T-helper 2 cell treated with Interferon-gamma antibody and Interleukin-4, amounts not matched to agents 5 μg/mL and 100 μg/mL, for 36 hours (primary cell): Measurements from ENCODE around the gene BRPF3.
A peak's percentile ranks its signal among the peaks of the same experiment; 100 is the strongest.

Source experiments
- DNase-seq: peaks from one replicate; pipeline ENCODE4 v3.0.0; 2021; ENCODE audit warnings: low spot score
- H3K27ac Mint-ChIP-seq: one replicate; pipeline ENCODE4 v1.8.0; 2021; ENCODE audit warnings: mild to moderate bottlenecking, mixed read lengths
- H3K27me3 Mint-ChIP-seq: one replicate; pipeline ENCODE4 v1.8.0; 2021; ENCODE audit warnings: low read depth, mixed read lengths
- H3K36me3 Mint-ChIP-seq: one replicate; pipeline ENCODE4 v1.8.0; 2021; ENCODE audit warnings: low read depth, mixed read lengths
- H3K4me1 Mint-ChIP-seq: one replicate; pipeline ENCODE4 v1.8.0; 2021; ENCODE audit warnings: low read depth, mixed read lengths
- H3K4me3 Mint-ChIP-seq: one replicate; pipeline ENCODE4 v1.8.0; 2022; ENCODE audit warnings: mild to moderate bottlenecking, moderate library complexity, mixed read lengths
- H3K9me3 Mint-ChIP-seq: one replicate; pipeline ENCODE4 v1.8.0; 2021; ENCODE audit warnings: mixed read lengths

BRPF3 gene

GRCh38 chr6:36196113-36196879 lies at the start of gene BRPF3:
BRPF3 (plus strand) TSS chr6:36196744; CDS start chr6:36200323, 3,579 bp downstream.
- Mint-ChIP-seq H3K27me3 (peaks cover 3% of the 10 kb centered on the region), H3K4me3 (peak within 1 kb of the TSS; percentile 93), H3K9me3 (no peaks in the 10 kb centered on the region), H3K4me1 (peaks cover 26% of the 10 kb centered on the region), H3K36me3 (peaks cover 20% of the 10 kb centered on the region), H3K27ac (peak within 1 kb of the TSS; percentile 89)
- DNase-seq, result peak; percentile 77

DNA sequence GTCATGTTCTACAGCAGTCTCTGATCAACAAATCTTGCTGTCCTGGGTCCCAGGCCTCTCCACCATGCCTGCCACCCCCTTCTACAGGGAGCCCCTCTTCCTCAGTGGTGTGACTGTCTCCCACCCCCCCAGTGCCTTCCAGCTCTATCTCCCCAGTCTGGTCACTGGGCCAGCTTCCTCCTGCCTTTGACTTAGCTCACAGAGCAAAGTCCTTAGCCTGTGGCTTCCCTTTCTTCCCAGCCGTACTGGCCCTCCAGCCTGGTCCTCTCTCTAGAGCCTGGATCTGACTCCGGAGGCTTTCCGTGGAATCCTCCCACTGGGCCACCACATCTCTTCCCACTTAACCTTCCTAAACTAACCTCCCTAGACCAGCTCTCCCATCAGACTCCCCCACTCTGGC lies 49.2 kb upstream of the BRPF3 start:
- H3K4me1 Mint-ChIP-seq, result peaks cover 22% of the 10 kb centered on the region

GRCh38 chr6:36149476-36149875 lies 47.1 kb upstream of the BRPF3 start:
- Mint-ChIP-seq H3K4me3 (no peak overlapping the region), H3K4me1 (peaks cover 21% of the 10 kb centered on the region), H3K27ac (no peak overlapping the region), H3K36me3 (peaks cover 6% of the 10 kb centered on the region), H3K9me3 (peaks cover 10% of the 10 kb centered on the region), H3K27me3 (no peaks in the 10 kb centered on the region)
- no peak for DNase-seq

More for the DNA sequence above, 49.2 kb upstream of the BRPF3 start:
- DNase-seq, result no peak
- Mint-ChIP-seq H3K4me3 (no peak overlapping the region), H3K36me3 (peaks cover 6% of the 10 kb centered on the region), H3K9me3 (peaks cover 8% of the 10 kb centered on the region), H3K27ac (peak overlapping the region; percentile 33), H3K27me3 (no peaks in the 10 kb centered on the region)

DNA sequence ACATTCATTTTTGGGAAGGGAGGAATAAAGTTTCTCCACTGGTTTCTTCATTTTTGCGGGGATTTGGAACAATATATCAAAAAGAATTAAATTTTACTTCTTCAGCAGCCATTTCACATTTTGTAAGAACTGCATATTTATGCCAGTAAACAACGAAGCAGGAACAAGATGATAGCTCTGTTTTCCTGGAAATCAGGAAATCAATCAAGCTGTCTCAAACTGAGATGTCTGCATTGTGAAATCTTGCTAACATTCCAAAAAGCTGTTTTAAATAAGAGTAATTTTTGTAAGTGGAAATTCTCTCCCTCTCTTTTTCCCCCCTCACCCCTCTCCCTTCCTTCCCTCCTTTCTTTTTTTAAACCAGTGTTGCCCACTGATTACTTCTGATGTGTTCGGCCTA lies 46.3 kb upstream of the BRPF3 start:
- peaks cover 6% of the 10 kb centered on the region for H3K36me3 Mint-ChIP-seq
- no peak overlapping the region for H3K27ac Mint-ChIP-seq
- peak overlapping the region; percentile 41 for H3K4me3 Mint-ChIP-seq
- H3K4me1 Mint-ChIP-seq, result peaks cover 21% of the 10 kb centered on the region
- peaks cover 16% of the 10 kb centered on the region for H3K9me3 Mint-ChIP-seq
- no peaks in the 10 kb centered on the region for H3K27me3 Mint-ChIP-seq
- DNase-seq, result no peak

DNA sequence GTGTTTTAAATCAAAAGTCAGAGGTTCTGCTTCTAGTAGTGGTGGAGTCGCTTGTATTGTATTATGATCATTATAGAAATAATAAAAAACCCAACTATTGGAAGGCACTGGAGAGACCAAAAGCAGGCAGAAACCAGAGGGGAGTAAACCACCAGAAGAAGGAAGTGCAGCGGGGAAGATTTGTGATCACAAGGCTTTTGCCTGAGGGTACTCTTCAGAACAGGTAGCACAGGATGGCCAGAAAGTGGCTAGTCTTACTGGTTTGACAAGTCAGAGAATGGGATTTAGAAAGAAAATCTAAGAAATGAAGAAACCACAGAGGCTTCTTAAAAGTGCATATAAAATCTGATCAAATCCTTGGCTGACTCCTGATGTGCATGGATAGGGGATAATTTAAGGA lies 42.3 kb upstream of the BRPF3 start:
- no peak overlapping the region for H3K27ac Mint-ChIP-seq
- H3K9me3 Mint-ChIP-seq, result peaks cover 23% of the 10 kb centered on the region
- peaks cover 6% of the 10 kb centered on the region for H3K4me1 Mint-ChIP-seq
- DNase-seq, result no peak
- no peaks in the 10 kb centered on the region for H3K27me3 Mint-ChIP-seq
- no peak overlapping the region for H3K4me3 Mint-ChIP-seq
- H3K36me3 Mint-ChIP-seq, result peaks cover 4% of the 10 kb centered on the region

DNA sequence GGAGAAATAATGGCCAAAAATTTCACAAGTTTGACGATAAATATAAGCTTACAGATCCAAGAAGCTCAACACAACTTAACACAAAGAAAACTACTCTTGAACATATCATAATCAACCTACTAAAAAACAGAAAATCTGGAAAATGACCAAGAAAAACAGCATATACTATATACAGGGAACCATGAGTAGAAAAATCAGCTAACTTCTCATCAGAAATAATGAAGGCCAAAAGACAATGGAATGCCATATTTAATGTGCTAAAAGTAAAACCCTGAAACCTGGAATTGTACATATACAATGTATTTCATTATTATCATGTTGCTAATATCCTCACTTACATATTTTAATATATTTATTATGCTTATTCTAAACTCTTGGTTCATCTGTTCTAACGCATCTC lies 40.9 kb upstream of the BRPF3 start:
- Mint-ChIP-seq H3K27me3 (no peaks in the 10 kb centered on the region), H3K4me1 (peaks cover under 1% of the 10 kb centered on the region), H3K36me3 (peaks cover 7% of the 10 kb centered on the region), H3K9me3 (peaks cover 30% of the 10 kb centered on the region), H3K4me3 (no peak overlapping the region), H3K27ac (no peak overlapping the region)
- DNase-seq, result no peak

DNA sequence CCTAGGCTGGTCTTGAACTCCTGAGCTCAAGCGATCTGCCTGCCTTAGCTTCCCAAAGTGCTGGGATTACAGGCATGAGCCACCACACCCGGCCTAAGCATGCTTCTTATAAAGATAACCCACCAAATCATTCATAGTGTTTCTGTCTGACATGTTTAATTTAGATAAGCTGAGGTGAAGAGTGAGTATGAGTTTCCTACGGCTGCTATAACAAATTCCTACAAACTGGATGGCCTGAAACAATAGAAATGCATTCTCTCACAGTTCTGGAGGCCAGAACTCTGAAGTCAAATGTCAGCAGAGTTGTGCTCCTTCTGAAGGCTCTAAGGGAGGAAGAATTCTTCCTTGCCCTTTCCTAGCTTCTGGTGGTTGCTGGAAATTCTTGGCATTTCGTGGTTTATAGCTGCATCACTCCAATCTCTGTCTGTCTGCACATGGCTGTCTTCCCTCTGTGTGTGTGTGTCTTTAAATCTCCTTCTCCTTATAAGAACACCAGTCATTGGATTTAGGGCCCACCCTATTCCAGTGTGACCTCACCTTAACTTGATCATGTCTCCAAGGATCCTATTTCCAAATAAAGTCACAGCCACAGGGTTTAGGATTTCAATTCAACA lies 36.3 kb upstream of the BRPF3 start:
- H3K27ac Mint-ChIP-seq, result no peak overlapping the region
- H3K9me3 Mint-ChIP-seq, result peaks cover 23% of the 10 kb centered on the region
- DNase-seq, result no peak
- H3K4me1 Mint-ChIP-seq, result no peaks in the 10 kb centered on the region
- peaks cover 7% of the 10 kb centered on the region for H3K36me3 Mint-ChIP-seq
- no peaks in the 10 kb centered on the region for H3K27me3 Mint-ChIP-seq
- H3K4me3 Mint-ChIP-seq, result no peak overlapping the region

- Mint-ChIP-seq H3K4me3 (peak overlapping the region; percentile 65), H3K9me3 (peaks cover 4% of the 10 kb centered on the region), H3K4me1 (peaks cover 29% of the 10 kb centered on the region), H3K27ac (peak overlapping the region; percentile 85), H3K27me3 (no peaks in the 10 kb centered on the region), H3K36me3 (peaks cover 3% of the 10 kb centered on the region)
- DNase-seq, result no peak
Measured at GRCh38 chr6:36169023-36170007, 27.2 kb upstream of the BRPF3 start.

GRCh38 chr6:36170704-36171103 lies 25.8 kb upstream of the BRPF3 start:
- no peaks in the 10 kb centered on the region for H3K27me3 Mint-ChIP-seq
- no peak for DNase-seq
- H3K36me3 Mint-ChIP-seq, result peaks cover 3% of the 10 kb centered on the region
- H3K9me3 Mint-ChIP-seq, result peaks cover 4% of the 10 kb centered on the region
- no peak overlapping the region for H3K27ac Mint-ChIP-seq
- peaks cover 29% of the 10 kb centered on the region for H3K4me1 Mint-ChIP-seq
- no peak overlapping the region for H3K4me3 Mint-ChIP-seq

GRCh38 chr6:36171573-36171972 lies 25.0 kb upstream of the BRPF3 start:
- DNase-seq, result no peak
- H3K27me3 Mint-ChIP-seq, result no peaks in the 10 kb centered on the region
- peaks cover 4% of the 10 kb centered on the region for H3K9me3 Mint-ChIP-seq
- H3K4me3 Mint-ChIP-seq, result peak overlapping the region; percentile 53
- H3K27ac Mint-ChIP-seq, result peak overlapping the region; percentile 50
- H3K36me3 Mint-ChIP-seq, result peaks cover 3% of the 10 kb centered on the region
- H3K4me1 Mint-ChIP-seq, result peaks cover 29% of the 10 kb centered on the region

DNA sequence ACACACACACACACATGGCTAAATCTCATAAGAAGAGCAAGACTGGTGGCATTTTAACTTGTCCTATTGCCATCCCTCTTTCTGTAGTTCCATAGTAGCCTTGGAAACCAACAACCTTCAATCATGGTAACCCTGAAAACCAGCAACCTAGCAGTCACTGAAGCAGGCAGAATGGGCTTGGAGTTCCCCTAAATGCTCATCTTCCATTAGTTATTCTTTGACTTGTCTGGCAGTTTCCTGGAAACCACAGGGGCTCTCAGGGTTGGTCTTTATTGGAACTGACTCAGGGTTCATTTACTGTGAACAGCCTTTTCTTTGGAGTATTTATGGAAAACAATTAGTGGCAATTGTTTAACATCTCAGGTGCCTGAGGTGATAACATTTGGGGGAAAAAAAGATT lies 19.4 kb upstream of the BRPF3 start:
- H3K4me1 Mint-ChIP-seq, result peaks cover 5% of the 10 kb centered on the region
- no peak for DNase-seq
- no peak overlapping the region for H3K27ac Mint-ChIP-seq
- H3K4me3 Mint-ChIP-seq, result no peak overlapping the region
- H3K9me3 Mint-ChIP-seq, result peaks cover 22% of the 10 kb centered on the region
- peaks cover 5% of the 10 kb centered on the region for H3K27me3 Mint-ChIP-seq
- H3K36me3 Mint-ChIP-seq, result peaks cover 15% of the 10 kb centered on the region

DNA sequence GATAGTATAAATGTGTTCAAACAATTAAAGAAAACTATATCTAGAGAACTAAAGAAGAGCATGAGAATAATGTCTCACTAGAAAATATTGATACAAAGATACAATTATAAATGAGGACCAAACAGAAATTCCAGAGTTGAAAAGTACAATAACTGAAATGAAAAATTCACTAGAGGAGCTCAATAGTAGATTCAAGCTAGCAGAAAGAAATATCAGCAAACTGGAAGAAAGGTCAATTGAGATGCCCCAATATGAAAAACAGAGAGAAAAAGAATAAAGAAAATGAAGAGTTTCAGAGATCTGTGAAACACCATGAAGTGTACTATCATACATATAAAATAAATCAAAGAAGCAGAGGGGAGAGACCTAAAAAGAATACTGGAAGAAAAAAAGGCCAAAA lies 18.0 kb upstream of the BRPF3 start:
- Mint-ChIP-seq H3K36me3 (peaks cover 15% of the 10 kb centered on the region), H3K4me3 (no peak overlapping the region), H3K4me1 (peaks cover 2% of the 10 kb centered on the region), H3K27ac (no peak overlapping the region), H3K27me3 (peaks cover 8% of the 10 kb centered on the region), H3K9me3 (peaks cover 22% of the 10 kb centered on the region)
- DNase-seq, result no peak

- Mint-ChIP-seq H3K4me3 (no peak overlapping the region), H3K27ac (no peak overlapping the region), H3K27me3 (peaks cover 8% of the 10 kb centered on the region), H3K4me1 (peaks cover 2% of the 10 kb centered on the region), H3K36me3 (peaks cover 15% of the 10 kb centered on the region), H3K9me3 (peaks cover 22% of the 10 kb centered on the region)
- no peak for DNase-seq
Measured at GRCh38 chr6:36180126-36180525, 16.4 kb upstream of the BRPF3 start.

GRCh38 chr6:36184311-36184710 lies 12.2 kb upstream of the BRPF3 start:
- Mint-ChIP-seq H3K27me3 (peaks cover 4% of the 10 kb centered on the region), H3K9me3 (no peaks in the 10 kb centered on the region), H3K36me3 (no peaks in the 10 kb centered on the region), H3K4me3 (no peak overlapping the region), H3K4me1 (no peaks in the 10 kb centered on the region), H3K27ac (no peak overlapping the region)
- no peak for DNase-seq
